ENCODE data around the gene CLDN24.

DNA sequence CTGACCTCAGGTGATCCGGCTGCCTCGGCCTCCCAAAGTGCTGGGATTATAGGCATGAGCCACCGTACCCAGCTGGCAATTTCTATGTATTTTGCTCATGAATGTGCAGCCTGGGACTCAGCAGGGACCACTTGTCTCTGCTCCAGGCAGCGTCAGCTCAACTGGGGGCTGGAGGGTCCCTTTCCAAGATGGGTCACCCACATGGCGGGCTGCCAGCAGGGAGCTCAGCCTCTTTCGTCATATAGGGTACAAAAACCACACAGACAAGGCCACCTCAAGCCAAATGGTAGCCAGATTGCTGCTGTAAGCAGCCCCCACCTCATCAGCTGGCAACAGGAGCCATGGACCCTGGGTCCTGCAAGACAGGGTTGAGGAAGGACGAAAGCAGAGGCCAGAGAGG, 2.4 kb upstream of the CLDN24 start:
- TF ChIP-seq CTCF (IDR thresholded peaks at IDR 0.05) (no peak), POLR2AphosphoS5 (IDR thresholded peaks at IDR 0.05) (no peak)

Measured in stomach (tissue), 4 donors.